Superior temporal gyrus (tissue), 1 donor: ENCODE data around the gene ATXN7L1.

ENCODE experiments used
- DNase-seq: peaks from one replicate; pipeline ENCODE4 v3.0.0-alpha.2; 2016; ENCODE audit errors: extremely low spot score

The ATXN7L1 gene

DNA sequence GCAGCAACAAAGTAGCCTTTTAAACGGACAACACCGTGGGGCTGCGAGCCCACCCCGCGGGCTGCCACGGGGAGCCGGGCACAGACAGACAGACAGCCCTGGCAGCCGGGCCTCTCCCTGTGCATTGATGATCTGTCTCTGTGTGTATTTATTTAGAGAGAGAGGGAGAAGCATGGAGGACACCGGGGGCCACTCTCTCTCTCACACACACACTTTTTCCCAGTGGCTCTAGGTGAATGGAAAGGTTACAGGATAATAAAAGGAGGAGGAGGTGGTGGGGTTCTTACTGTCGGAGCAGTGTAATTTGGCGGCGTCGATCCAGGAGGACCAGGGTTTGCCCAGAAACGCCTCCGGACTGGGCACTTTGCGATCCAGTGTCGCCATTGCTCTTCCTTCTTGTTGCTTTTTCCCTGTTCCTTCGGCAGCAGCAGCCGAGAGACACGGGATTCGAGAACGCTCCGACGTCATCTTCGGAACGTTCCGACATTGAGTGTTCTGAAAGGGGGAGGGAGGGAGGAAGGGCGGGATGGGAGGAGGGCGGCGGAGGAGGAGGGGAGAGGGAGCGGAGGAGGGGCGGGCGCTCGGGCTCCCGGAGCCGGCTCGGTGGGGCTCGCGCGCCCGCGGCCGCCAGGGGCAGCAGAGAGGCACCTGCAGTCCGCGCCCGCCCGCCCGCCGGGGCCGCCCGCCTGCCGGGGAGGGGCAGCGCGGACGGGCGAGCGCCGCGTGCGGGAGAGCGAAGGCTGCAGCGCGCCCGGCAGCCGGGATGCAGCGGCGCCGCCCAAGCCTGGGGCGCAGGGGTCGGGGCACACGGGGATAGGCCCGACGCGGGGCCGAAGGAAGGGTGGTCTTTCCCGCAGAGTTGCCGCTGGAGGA lies at the start of gene ATXN7L1:
Gene ATXN7L1 (minus strand): TSS at position 509 of the 873 bp plus-strand sequence. CDS start 41 bp downstream, at position 468.
- DNase-seq: peak; percentile 93

- DNase-seq: no peak
Measured at GRCh38 chr7:105926131-105926530, 49.7 kb upstream of the ATXN7L1 start.

DNA sequence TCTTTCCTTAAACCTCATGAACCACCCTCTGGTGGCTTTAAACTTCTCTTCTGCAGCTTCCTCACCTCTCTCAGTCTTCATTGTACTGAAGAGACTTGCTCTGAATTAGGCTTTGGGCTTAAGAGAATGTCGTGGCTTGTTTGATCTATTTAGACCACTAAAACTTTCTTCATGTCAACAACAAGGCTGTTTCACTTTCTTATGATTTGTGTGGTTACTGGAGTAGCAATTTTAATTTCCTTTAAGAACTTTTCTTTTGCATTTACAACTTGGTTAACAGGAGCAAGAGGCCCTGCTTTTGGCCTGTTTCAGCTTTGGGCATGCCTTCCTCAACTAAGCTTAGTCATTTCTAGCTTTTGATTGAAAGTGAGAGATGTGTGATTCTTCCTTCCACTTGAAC lies 48.5 kb upstream of the ATXN7L1 start:
- no peak for DNase-seq

DNA sequence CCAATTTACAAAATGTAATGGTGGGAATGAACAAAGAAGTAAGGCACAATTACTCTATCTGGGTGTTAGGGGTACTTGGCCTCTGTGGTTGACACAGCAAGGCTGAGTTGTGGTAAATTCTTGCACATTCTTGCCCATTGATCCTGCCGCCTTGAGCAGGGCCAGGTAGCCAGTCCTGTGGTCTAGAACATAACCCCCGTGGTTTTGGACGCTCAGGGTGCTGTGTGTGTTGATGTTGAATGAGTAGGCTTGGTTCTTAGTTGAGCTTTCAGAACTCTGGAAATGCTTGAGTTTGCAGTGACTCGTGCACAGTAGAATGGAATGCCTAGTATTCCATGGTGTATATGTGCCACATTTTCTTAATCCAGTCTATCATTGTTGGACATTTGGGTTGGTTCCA lies 44.4 kb upstream of the ATXN7L1 start:
- DNase-seq: no peak

GRCh38 chr7:105917659-105918058 lies 41.3 kb upstream of the ATXN7L1 start:
- no peak for DNase-seq

- no peak for DNase-seq
Measured at GRCh38 chr7:105916603-105917002, 40.2 kb upstream of the ATXN7L1 start.

GRCh38 chr7:105913947-105914346 lies 37.5 kb upstream of the ATXN7L1 start:
- no peak for DNase-seq

DNA sequence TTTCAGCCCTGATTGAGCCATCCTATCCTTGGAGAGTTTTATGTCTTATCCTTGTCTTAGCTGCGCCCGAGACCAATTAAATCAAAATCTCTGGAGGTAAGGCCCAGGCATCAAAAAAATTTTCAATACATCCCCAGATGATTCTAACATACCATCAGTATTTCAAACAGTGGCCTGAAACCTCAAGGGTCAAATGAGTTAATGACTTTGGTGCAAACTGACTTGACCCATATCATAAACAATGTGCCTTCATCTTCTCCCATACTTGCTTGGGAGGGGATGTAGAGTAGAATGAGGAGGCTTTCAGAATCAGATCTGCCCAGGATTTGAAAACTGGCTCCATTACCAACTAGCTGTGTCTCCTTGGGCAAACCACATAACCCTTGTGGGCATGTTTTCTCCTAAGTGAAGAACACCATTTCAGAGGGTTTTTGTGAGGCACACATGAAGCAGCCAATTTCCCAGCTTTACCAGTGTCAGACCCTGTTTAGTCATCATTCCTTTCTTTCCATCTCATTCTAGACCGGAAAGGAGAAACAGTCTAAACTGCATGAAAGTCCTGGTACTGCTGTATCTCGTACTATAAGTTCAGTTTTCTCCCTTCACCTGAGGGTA lies 35.7 kb upstream of the ATXN7L1 start:
- no peak for DNase-seq

DNA sequence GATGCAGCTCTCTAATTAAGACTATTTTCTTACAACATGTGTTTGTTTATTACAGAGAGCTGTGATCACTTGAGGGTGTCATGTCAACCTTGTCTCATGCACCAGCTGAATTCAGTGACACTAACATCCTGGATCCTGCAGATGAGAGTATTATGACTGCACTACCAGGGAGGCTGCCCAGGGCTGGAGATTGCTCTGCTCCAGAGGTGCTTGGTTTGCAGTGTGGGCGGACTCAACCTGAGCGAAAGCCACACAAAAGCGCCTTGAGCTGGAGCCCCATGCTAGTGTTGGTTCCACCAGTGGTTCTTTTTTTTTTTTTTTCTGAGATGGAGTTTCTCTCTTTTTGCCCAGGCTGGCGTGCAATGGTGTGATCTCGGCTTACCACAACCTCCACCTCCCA lies 33.8 kb upstream of the ATXN7L1 start:
- DNase-seq: no peak

- no peak for DNase-seq
Measured at GRCh38 chr7:105909742-105910141, 33.3 kb upstream of the ATXN7L1 start.

DNA sequence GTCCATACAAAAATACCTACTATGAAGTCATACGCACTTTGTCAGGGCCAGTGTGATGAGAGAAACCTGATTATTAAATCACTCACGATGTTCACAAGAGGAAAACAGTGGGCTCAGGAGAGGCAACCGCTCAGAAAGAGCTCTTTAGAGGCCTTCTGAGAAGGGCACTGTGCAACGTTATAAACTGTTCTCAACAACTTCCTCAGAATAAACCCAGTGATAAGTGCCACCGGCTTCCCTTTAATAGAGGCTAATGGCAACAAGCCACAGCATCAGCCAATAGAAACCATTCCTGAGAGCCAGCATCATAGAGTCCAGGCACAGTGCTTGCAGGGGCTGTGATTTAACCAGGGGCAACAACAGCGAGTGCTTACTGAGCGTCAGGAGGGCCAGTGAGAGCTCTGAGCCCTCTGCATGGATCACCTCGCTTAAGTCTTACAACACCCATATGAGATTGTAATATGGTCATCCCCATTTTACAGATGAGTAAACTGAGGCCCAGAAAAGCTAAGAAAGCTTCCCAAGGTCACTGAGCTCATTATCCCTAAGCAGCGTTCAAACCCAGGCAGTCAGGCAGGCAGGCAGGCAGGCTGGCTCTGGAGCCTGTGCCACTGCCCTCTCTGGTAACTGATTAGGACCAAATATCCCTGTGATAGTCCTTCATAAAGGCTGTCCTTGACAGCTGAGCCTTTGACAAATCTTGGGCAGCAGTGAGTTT lies 30.9 kb upstream of the ATXN7L1 start:
- DNase-seq: no peak

GRCh38 chr7:105906695-105907094 lies 30.3 kb upstream of the ATXN7L1 start:
- DNase-seq: no peak

DNA sequence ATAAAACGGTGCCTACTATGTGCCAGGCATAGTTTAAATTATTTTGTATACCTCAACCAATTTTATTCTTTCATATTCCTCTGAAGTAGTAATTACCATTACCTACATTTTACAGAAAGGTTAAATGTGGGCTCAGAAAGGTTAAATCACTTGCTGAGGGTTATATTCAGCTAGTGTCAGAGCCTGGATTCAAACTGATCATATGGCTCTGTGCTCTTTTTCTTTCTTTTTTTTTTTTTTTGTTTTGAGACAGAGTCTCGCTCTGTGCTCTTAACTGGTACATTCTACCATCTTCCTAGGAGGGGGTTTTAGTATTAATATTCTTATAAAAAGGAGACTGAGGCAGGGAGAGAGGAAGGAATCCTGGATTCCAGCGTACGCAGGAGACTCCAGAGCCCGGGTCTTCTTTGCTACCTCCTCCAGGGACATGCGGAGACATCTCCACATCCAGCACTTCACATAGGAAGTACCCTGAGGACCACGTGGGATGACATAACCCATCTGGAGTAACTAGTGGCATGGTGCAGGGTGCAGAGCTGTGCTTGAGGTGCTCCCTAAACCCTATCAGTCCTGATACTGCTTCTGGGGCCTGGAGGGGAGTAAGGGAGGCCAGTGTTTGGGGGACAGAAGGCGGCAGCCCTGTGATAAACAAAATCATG lies 29.6 kb upstream of the ATXN7L1 start:
- DNase-seq: no peak

- DNase-seq: no peak
Measured at GRCh38 chr7:105905209-105905909, 29.0 kb upstream of the ATXN7L1 start.

DNA sequence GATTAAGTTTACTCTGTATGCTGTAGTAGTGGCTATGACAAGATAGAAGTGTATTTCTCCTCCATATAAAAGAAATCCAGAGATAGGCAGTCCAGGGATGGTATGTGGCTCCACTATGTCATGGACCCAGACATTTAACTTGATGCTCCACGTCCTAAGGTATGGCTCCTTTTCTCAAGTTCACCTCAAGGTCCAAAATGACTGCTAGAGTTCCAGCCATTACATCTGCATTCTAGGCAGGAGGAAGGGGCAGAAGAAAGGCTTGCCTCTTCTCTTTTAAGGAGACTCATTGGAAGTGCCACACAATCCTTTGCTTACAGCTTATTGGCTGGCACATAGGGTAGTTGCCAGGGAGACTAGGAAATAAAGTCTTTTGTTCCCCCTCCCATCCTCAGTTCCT lies 27.7 kb upstream of the ATXN7L1 start:
- no peak for DNase-seq

GRCh38 chr7:105902325-105902911 lies 26.0 kb upstream of the ATXN7L1 start:
- DNase-seq: no peak

DNA sequence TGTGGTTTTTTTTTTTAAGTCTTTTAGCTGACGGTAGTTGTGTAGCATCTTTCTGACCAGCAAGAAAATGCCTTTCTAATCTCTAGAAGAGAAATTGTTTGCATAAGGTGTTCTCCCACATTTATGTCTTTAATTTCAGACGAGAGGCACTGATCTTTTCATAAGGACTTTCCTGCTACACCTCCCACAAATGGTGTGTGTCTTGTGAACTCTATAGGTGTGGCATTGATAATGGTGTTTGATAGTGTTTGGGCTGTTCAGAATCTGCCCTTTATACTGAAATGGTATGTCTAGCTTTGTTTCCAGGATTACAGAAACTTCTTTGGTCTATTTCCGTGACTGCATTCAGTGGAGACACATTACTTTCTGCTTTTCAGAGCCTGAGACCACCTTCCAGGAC lies 21.6 kb upstream of the ATXN7L1 start:
- no peak for DNase-seq

GRCh38 chr7:105896407-105896911 lies 20.1 kb upstream of the ATXN7L1 start:
- no peak for DNase-seq

DNA sequence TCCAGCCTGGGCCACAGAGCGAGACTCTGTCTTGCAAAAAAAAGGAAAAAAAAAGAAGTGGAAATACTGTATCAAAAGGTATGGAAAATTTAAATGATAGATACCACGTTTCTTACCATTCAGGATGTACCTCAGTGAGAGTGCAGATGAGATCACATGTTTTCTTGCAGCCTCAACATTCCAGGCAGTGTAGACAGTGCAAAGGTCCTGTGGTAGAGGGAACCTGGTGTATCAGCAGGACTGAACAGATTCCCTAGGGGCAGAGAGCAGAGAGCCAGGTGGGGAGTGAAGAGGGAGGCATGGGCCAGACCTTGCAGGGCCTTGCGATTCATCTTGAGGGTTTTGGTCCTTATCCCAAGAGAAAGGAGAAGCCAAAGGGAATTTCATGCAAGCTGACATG lies 17.7 kb upstream of the ATXN7L1 start:
- DNase-seq: no peak

GRCh38 chr7:105892387-105892786 lies 16.0 kb upstream of the ATXN7L1 start:
- DNase-seq: no peak
